IMR-90 (cell line): ENCODE results near the gene SLC38A5. TPM values are rescaled to one million over a fixed set of nuclear protein-coding genes. Genes with fewer than 3 reads are reported as not detected.

Experiments used
- ATAC-seq: fragments of 200-7000 bp; cut with Tn5 transposase; 2 replicates; pipeline ENCODE4 v1.9.1; 2020; ENCODE audit warnings: low read depth, mild to moderate bottlenecking, moderate library complexity
- BruUV-seq: library from RNA; stranded (reverse); fragments of 400-500 nt; replicated peaks from 2 replicates; lab custom pipeline; 2021; lab: Mats Ljungman, UMichigan
- CTCF ChIA-PET: fragments of 300-600 bp; formaldehyde crosslinking; extraction: SDS; loops from one replicate; lab custom pipeline; 2021; ENCODE audit warnings: antibody characterized with exemption; lab: Yijun Ruan, JAX
- POLR2A ChIA-PET: fragments of 300-600 bp; sonication (Branson Sonifier 250); formaldehyde crosslinking; loops from one replicate; lab custom pipeline; 2022; ENCODE audit warnings: antibody characterized with exemption; ENCODE audit not compliant: unreplicated experiment; lab: Charles Lee
- DNase-seq: peaks from one replicate; pipeline ENCODE4 v3.0.0; 2013
- H2AFZ ChIP-seq: replicated peaks from 2 replicates; pipeline ENCODE3; 2013; ENCODE audit warnings: low read length, mild to moderate bottlenecking; ENCODE audit not compliant: poor library complexity
- H2AK5ac ChIP-seq: 2 replicates; pipeline ENCODE4 v1.6.1; 2013; ENCODE audit warnings: low read depth, low read length, inconsistent platforms
- H2AK9ac ChIP-seq: replicated peaks from 2 replicates; pipeline ENCODE3; 2013; ENCODE audit warnings: mild to moderate bottlenecking, low read depth, low read length, moderate library complexity; ENCODE audit not compliant: poor library complexity
- H2BK120ac ChIP-seq: 2 replicates; pipeline ENCODE4 v1.6.1; 2013; ENCODE audit warnings: low read depth, low read length, inconsistent platforms
- H2BK15ac ChIP-seq: 3 replicates; pipeline ENCODE4 v1.6.1; 2013; ENCODE audit warnings: low read depth, low read length, inconsistent platforms
- H2BK20ac ChIP-seq: 2 replicates; pipeline ENCODE4 v1.6.1; 2013; ENCODE audit warnings: low read depth, mild to moderate bottlenecking, inconsistent platforms, low read length, moderate library complexity
- H2BK5ac ChIP-seq: 2 replicates; pipeline ENCODE4 v1.6.1; 2013; ENCODE audit warnings: mild to moderate bottlenecking, low read depth, low read length, inconsistent platforms; ENCODE audit not compliant: poor library complexity, severe bottlenecking
- H3K14ac ChIP-seq: replicated peaks from 2 replicates; pipeline ENCODE4 v1.6.1; 2013; ENCODE audit warnings: low read depth, low read length, inconsistent platforms
- H3K18ac ChIP-seq: 2 replicates; pipeline ENCODE4 v1.6.1; 2013; ENCODE audit warnings: low read depth, low read length, control low read depth
- H3K23ac ChIP-seq: 2 replicates; pipeline ENCODE4 v1.6.1; 2013; ENCODE audit warnings: low read depth, low read length, inconsistent platforms
- H3K27ac ChIP-seq: 2 replicates; pipeline ENCODE4 v1.5.1; 2013; ENCODE audit warnings: mild to moderate bottlenecking, control low read depth, low read length; ENCODE audit not compliant: insufficient read depth
- H3K27me3 ChIP-seq: 2 replicates; pipeline ENCODE4 v1.6.1; 2013; ENCODE audit warnings: low read length; ENCODE audit not compliant: control insufficient read depth, insufficient read depth
- H3K36me3 ChIP-seq: 2 replicates; pipeline ENCODE4 v1.6.1; 2013; ENCODE audit warnings: low read length, mixed read lengths; ENCODE audit not compliant: control insufficient read depth, insufficient read depth
- H3K4ac ChIP-seq: 2 replicates; pipeline ENCODE4 v1.6.1; 2013; ENCODE audit warnings: low read depth, low read length, inconsistent platforms
- H3K4me1 ChIP-seq: 2 replicates; pipeline ENCODE4 v1.6.1; 2013; ENCODE audit warnings: low read length, mixed read lengths; ENCODE audit not compliant: control insufficient read depth, insufficient read depth
- H3K4me2 ChIP-seq: 2 replicates; pipeline ENCODE4 v1.6.1; 2013; ENCODE audit warnings: low read depth, mild to moderate bottlenecking, control low read depth, low read length, moderate library complexity
- H3K4me3 ChIP-seq: 2 replicates; pipeline ENCODE4 v1.5.1; 2013; ENCODE audit warnings: low read depth, mild to moderate bottlenecking, control low read depth, low read length, moderate library complexity; ENCODE audit not compliant: insufficient read depth
- H3K56ac ChIP-seq: 2 replicates; pipeline ENCODE4 v1.6.1; 2013; ENCODE audit warnings: low read length, inconsistent platforms; ENCODE audit not compliant: insufficient read depth; ENCODE audit errors: extremely low read depth
- H3K79me1 ChIP-seq, 2 experiments: 2 replicates each; pipeline ENCODE4 v1.6.1; 2013; ENCODE audit warnings: low read length in 2 of 2, inconsistent platforms in 1 of 2, low read depth in 1 of 2
- H3K9ac ChIP-seq: 2 replicates; pipeline ENCODE4 v1.6.1; 2013; ENCODE audit warnings: low read depth, low read length, control low read depth
- H3K9me1 ChIP-seq: 2 replicates; pipeline ENCODE4 v1.6.1; 2013; ENCODE audit warnings: low read length, inconsistent platforms; ENCODE audit not compliant: insufficient read depth
- H3K9me3 ChIP-seq: 2 replicates; pipeline ENCODE4 v1.6.1; 2013; ENCODE audit warnings: low read length; ENCODE audit not compliant: control insufficient read depth, insufficient read depth
- H4K20me1 ChIP-seq: 2 replicates; pipeline ENCODE4 v1.6.1; 2013; ENCODE audit warnings: low read length, inconsistent platforms; ENCODE audit not compliant: insufficient read depth
- H4K5ac ChIP-seq: 2 replicates; pipeline ENCODE4 v1.6.1; 2013; ENCODE audit warnings: mild to moderate bottlenecking, low read depth, low read length, control low read depth
- H4K8ac ChIP-seq, 2 experiments: 2 replicates each; pipeline ENCODE4 v1.6.1; 2013; ENCODE audit warnings: low read depth in 2 of 2, low read length in 2 of 2, control low read depth in 1 of 2, inconsistent platforms in 1 of 2
- H4K91ac ChIP-seq: 2 replicates; pipeline ENCODE4 v1.6.1; 2013; ENCODE audit warnings: low read depth, low read length, inconsistent platforms; ENCODE audit not compliant: insufficient read depth
- CEBPB ChIP-seq: IDR thresholded peaks from 2 replicates; pipeline ENCODE4 v1.6.1; 2012; ENCODE audit warnings: low read depth, low read length, improper control_type of control experiment
- ELK1 ChIP-seq: fragments of 150-350 bp; IDR thresholded peaks from 2 replicates; pipeline ENCODE4 v1.6.1; 2016; ENCODE audit warnings: low read depth, mild to moderate bottlenecking, low read length, moderate library complexity, borderline replicate concordance
- NFE2L2 ChIP-seq: fragments of 150-350 bp; IDR thresholded peaks from 2 replicates; pipeline ENCODE4 v1.6.1; 2016; ENCODE audit warnings: low read depth, mild to moderate bottlenecking, low read length
- POLR2A ChIP-seq: IDR thresholded peaks from 2 replicates; pipeline ENCODE4 v1.6.1; 2012; ENCODE audit warnings: mild to moderate bottlenecking, low read depth, low read length
- RCOR1 ChIP-seq: IDR thresholded peaks from 2 replicates; pipeline ENCODE4 v1.6.1; 2012; ENCODE audit warnings: mild to moderate bottlenecking, low read length, improper control_type of control experiment; ENCODE audit not compliant: insufficient replicate concordance
- SMC3 ChIP-seq: fragments of 150-350 bp; IDR thresholded peaks from 2 replicates; pipeline ENCODE4 v1.6.1; 2016; ENCODE audit warnings: low read depth, mild to moderate bottlenecking, antibody characterized with exemption, low read length, moderate library complexity
- WGBS, 2 experiments: methylation state at CpG; one replicate each; pipeline versions ENCODE4 v1.1.5 to v1.1.7; 2013; ENCODE audit warnings: missing lambda C conversion rate in 2 of 2; ENCODE audit not compliant: insufficient read length in 1 of 2; ENCODE audit errors: extremely low coverage in 2 of 2; 5-methylcytosine and 5-hydroxymethylcytosine counted together
- dilution Hi-C: fragments of 300-500 bp; cut with HindIII; formaldehyde crosslinking; loops from one replicate; pipeline ENCODE4 v1.14.3; 2018; ENCODE audit warnings: low sequenced_read_pairs; ENCODE audit not compliant: unreplicated experiment
- in situ Hi-C: fragments of 300-500 bp; cut with MboI; formaldehyde crosslinking; loops from 3 replicates; pipeline ENCODE4 v1.14.3; 2019; ENCODE audit warnings: low sequenced_read_pairs, inconsistent platforms, mixed read lengths
- intact Hi-C: fragments of 100-400 bp; cut with micrococcal nuclease; formaldehyde crosslinking; loops from 2 replicates; pipeline ENCODE4 v1.10.0; 2022
- polyA plus RNA-seq, 3 experiments: library from polyadenylated mRNA; depleted of rRNA; stranded (reverse); fragments of >200 nt; gene quantifications; 2 replicates each; pipeline ENCODE4 v1.2.3, GENCODE V29; 2012; ENCODE audit warnings: low replicate concordance in 1 of 3
- total RNA-seq: library from RNA; depleted of rRNA; stranded (reverse); fragments of >200 nt; gene quantifications from 2 replicates; pipeline ENCODE4 v1.2.3, GENCODE V29; 2012

The SLC38A5 gene
- total and polyA plus RNA-seq, 2 of the 4 experiments (the other 2 are of a cell fraction) = 12.2 to 20.4 TPM

- Histone ChIP-seq H3K4me2 (no peak overlapping the region), H4K20me1 (no peaks in the 10 kb centered on the region), H3K56ac (no peak overlapping the region), H4K91ac (no peak overlapping the region), H3K36me3 (peaks cover 3% of the 10 kb centered on the region), H3K9me1 (0 out of 2 replicates have a peak, but pooled peaks cover 3% of the 10 kb centered on the region), H2AK9ac (no peak overlapping the region), H2BK15ac (no peak overlapping the region), H2BK20ac (no peak overlapping the region), H3K27me3 (no peaks in the 10 kb centered on the region), H3K23ac (no peak overlapping the region), H2BK5ac (no peak overlapping the region), H3K4me3 (no peak overlapping the region), H3K27ac (no peak overlapping the region), H2AFZ (no peak overlapping the region), H3K4me1 (no peaks in the 10 kb centered on the region), H2BK120ac (no peak overlapping the region), H3K9me3 (no peaks in the 10 kb centered on the region; the same call in 1 of the 2 replicates), H3K14ac (no peak overlapping the region), H3K79me1 (peaks cover 0 to under 1% of the 10 kb centered on the region in 2 experiments; a peak in 2 of 4 replicates), H2AK5ac (no peak overlapping the region), H3K18ac (no peak overlapping the region), H4K5ac (no peak overlapping the region), H4K8ac (no peak overlapping the region), H3K4ac (no peak overlapping the region), H3K9ac (no peak overlapping the region)
- dilution Hi-C loops = no loop called here
- TF ChIP-seq SMC3 (no peak), RCOR1 (no peak), POLR2A (no peak), NFE2L2 (no peak), CEBPB (no peak), ELK1 (no peak)
- WGBS, 2 experiments = 53% methylated on average over 3 of the region's 5 CpGs; no CpG with 5 or more reads in 1 of the 2 experiments
- DNase-seq (no peak), ATAC-seq (no peak)
- no TSS peak for BruUV-seq
- intact Hi-C loops = no loop called here
- ChIA-PET POLR2A (no interaction called here), CTCF (interaction anchor here (0.5 kb wide), 1 partner anchor 15 kb away, joined by 3 read pairs; no protein-coding TSS in a partner anchor)
- in situ Hi-C loops = no loop called here
These were observed 46.9 kb upstream of the SLC38A5 start for GRCh38 chrX:48516987-48517386.
